Measurements from ENCODE around the gene AK3.

The AK3 gene

DNA sequence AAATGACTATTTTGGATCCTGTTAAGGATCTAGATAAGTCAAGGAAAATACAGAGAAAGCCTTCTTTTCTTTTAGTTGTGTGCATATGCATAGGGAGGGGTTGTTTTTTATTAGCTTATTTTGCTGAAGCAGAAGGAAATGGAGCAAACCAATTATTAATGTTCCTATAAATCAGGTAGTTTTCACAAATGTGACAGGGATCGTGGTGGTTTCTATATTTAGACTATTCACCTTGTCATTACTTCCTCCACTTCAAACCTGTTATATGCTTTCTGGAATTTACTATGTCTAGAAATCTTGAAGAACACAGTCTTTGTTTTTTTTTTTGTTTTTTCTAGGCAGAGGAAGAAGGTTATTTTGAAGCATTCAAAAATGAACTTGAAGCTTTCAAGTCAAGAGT, 39.5 kb downstream of the AK3 start:
- DNase-seq, result no peak

DNA sequence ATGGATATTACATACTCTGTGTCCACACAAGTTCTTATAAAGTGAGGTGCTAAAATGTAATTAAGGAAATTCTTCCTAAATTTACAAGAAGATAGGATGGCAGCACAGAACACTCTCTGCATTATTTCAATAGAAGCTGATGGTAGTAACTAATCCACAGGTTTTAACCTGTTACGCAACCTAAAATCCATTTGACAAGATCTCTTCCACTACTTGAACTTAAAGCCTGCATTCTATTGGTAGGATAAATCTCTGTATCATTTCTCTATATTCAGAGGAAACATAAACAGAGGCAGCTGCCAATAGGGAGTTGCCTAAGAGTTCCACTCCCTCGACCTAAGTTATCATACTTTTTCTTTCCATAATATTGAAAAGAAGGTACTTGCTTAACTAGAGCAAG, 40.1 kb downstream of the AK3 start:
- no peak for DNase-seq

DNA sequence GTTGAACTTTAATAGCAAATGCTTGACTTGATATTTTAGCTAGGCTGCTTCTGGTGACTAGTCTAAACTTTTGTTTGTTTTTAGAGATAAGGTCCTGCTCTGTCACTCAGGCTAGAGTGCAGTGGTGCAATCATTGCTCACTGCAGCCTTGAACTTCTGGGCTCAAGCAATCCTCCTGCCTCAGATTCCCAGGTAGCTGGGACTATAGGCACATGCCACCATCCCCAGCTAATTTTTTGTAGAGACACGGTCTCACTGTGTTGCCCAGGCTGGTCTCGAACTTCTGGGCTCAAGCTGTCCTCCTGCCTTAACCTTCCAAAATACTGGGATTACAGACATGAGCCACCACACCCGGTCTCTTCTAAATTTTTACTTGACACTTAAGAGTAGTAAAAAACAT, 40.9 kb downstream of the AK3 start:
- no peak for DNase-seq

DNA sequence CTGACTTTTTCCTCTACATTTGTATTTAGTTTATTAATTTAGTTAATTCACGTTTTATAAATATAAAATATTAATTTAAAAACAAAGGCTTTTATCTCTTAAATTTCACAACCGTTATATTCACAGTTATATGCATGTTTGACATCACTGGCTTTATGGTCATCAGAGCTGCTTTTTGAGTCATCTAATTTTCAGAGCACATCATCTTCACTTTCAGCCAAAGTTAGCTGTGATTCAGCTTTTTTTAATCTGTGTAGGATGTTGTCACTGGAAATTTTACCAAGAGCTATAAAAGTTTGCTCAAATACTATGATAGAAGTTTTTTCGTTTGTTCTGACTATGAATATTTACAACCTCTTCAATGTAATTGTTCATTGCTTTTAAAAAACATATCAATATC, 49.2 kb downstream of the AK3 start:
- no peak for DNase-seq

DNA sequence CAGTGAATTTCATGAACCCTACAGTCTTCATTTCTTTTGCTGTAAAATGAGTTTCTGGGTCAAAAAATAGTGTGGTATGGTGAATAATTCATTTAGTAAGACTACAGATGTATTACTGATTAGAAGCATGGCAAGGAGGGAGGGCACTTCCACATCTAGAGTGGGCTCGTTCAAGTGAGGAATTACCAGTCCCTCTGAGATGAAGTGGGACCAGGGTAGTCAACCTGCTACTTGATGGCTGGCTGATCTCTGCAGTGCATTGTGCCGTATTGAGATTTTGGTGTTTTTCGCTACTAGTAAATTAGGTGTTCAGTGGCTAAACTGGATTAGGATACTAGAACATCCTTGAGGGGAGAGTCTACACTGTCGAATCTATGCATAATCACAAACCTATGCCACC, 50.9 kb downstream of the AK3 start:
- no peak for DNase-seq

DNA sequence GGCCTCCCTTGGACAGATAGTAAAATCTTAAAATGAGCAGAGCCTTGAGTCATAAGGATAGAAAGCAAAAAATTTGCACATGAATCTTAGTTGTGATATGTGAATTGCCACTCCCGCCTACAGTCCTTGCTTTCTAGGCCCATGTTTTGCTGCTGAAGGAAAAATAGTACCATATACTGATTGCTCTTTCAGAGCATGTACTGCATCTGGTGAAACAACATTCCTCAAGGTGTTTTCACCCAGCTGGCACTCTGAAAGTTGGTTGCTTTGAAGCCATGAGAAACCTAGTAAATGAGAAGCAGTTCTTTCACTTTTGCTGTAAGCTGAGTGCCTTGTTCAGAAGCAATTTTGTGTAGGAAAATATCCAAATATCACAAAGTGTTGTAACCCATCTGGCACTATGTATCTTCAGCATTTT, 51.3 kb downstream of the AK3 start:
- DNase-seq, result no peak

DNA sequence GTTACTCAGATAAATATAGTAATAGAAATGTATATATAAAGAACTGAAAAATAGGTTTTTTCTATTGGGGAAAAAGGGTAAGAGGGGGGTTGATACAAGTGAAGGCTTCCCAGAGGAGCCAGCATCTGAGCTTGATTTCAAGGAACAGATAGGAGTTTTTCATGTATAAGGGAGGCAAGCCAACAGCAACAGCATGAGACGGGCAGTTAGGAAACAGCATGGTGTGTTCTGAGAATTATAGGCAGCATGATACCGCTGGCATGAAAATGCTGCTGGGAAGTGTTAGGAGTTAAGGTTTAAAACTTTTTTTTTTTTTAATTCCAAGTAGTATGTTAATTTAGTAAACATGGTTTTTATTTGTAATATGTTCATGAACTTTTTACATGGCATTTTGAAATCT, 52.0 kb downstream of the AK3 start:
- DNase-seq, result no peak

DNA sequence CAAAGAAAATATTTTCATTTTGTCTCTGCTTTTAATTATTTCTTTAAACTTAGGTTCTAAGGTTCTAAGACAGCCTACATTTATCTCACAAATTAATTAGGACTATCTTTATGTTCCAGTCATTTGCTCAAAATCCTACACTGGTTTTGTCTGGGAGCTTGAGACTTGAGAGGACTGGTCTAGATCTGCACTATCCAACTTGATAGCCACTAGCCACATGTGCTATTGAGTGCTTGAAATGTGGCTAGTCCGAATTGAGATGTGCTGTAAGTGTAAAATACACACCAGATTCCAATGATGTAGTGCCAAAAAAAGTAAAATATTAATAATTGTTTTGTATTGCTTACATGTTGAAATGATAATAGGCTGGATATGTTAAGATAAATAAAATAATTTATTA, 54.4 kb downstream of the AK3 start:
- no peak for DNase-seq

DNA sequence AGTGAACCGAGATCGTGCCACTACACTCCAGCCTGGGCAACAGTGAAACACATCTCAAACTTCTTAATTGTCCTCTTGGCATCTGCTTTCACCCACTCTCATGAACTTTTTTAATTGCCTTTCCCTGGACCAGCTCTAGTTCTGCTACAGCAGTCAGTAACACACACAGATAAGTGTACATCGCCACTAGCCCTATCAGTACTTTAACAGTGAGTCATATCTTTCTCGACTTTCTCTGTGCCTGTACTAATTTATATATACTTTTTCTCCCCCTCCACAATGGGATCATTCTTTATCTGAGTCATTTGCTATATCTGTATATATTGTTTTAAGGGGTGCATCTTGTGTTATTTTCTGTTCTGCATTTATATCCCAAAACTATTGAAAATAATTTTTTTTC, 54.9 kb downstream of the AK3 start:
- DNase-seq, result no peak

DNA sequence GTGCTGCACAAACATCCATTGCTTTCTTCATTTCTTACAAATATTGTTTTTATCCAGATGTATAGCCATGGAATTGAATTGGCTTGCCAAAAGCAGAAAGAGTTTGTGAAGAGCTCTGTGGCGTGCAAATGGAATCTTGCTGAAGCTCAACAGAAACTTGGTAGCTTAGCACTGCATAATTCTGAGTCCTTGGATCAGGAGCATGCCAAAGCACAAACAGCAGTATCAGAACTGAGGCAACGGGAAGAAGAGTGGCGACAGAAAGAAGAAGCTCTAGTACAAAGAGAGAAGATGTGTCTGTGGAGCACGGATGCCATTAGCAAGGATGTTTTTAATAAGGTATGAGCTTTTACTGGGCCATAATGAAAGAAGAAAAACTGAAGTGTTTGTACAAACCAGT, 56.2 kb downstream of the AK3 start:
- DNase-seq, result no peak

DNA sequence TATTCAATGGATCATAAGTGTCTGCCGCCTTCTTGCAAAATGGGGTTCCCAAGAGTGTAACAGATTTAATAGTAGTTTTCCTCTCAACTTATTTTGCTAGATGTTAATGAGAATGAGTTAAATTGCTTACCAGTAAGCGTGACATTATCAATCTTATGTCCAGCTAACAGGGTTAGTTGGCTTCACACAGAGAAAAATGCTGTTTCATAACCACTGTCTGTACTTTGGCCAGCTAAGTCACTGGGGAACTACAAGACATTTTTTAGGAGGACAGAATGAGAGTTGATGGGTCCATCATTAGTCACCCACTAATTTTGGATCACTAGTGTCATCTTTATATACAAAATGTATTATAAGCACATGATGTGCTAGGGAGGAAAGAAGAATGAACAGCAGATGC, 60.3 kb downstream of the AK3 start:
- no peak for DNase-seq

DNA sequence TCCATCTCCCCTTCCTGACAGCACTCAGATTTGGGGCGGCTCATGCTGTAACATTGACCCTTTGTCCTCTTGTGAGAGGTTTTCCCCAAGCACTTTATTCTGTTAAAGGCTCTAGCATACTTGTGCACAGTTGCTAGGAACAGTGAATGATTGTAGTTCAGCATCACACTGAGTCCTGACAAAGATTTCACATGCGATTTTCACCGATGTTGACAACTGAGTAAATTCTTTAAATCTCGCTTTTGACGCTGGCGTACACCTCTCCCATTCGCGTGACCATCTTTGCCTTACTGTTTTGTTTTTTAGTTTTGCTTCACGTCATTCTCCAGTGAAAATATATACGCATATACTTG, 60.9 kb downstream of the AK3 start:
- no peak for DNase-seq

DNA sequence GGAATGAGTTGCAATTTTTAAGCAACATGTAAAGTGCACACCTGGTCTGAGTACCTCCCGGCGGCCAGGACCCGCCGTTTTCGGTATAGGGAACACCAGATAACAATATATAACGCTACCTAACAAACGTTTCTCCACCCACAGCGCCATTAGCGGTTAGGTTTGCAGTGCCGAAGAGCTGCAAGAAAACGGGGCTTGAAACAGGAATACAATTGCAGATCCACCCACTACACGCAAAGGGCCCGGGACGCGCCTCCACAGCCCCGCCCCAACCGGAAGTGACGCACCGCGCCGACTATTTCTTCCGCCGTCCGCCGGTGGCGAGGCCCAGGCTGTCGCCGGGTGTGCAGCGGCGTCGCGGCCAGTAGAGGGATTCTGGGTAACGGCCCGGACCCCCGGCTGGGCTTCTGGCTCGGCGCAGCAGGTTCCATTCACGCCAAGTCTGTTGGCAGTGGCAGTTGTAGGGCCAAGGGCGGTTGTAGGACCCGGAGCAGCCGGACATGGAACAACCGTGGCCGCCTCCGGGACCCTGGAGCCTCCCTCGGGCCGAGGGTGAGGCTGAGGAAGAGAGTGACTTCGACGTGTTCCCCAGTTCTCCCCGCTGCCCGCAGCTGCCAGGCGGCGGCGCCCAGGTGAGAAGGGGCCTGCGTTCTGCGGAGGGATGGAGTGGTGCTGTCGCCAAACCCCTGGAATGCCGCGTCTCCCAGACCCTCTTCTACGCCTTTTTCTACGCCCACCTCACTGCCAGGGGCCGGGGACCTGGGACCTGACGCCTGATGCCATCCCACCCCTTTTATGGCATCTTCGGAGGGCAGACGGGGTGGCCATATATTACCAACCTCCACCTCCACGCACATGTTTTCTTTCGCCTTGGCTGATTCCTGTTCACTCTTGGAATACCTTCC, 61.5 kb downstream of the AK3 start, which contains the start of gene CDC37L1:
Gene CDC37L1, plus strand, starts transcription at position 302 of the 905 bp plus-strand sequence. Its CDS starts 199 bp downstream, at position 501.
- peak; percentile 96 for DNase-seq

DNA sequence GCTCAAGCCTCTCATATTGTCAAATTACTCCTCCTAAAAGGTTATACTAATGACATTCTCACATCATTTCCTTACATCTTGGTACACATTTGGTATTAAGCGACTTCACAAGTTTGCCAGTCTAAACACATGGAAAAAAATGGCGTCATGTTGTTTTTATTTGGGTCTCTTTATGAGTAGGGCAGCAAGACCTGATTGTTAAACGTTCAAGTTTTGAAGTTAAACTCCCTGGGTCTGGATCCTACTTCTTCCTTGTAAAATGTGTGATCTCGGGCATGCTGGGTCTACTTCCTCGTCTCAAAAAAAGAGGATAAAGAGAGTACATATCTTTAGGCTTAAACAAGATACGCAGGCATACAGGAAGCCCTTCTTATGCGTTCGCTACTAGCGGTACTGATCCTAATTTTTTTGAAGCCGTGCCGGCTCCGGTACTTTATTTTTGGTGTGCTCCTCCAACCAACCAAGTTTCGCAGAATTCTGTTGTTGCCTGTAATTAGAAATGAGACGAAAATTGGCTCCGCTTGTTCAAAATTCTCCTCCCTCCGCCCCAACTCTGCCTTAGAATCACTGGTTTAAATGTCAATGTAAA, 62.2 kb downstream of the AK3 start:
- no peak for DNase-seq

DNA sequence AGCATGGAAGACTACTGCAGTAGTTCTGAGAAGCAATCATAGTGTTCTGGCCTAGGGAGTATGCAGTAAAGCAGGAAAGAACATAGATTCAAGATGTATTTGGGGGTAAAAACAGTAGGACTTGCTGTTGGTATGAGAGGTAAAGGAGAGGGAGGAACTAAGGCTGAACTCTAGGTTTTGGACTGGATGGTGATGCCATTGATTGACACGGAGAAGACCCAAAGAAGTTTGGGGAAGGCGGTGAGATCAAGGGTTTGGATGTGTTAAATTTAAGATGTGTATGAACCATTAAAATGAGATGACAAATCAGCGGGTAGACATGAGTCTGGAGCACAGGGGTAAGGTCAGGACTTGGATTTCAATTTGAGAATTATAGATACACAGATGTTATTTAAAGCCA, 63.6 kb downstream of the AK3 start:
- no peak for DNase-seq

DNA sequence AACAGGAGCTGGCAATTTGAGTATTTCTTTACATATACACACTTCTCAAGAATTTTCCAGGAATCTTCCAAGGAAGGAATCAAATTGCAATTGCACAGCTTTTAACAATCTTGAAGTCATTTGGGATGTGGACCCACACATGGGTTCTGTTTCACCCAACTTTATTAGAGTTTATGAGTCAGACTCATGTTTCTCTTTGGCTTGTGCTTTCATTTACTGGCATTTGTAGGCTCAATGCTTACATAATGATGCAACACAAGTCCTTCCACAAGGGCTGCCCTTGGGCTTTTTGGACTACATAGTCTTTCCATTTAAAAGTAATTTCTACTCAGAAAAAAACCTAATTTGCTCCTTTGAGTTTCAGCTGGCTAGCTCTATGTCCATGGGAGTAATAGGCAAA, 66.2 kb downstream of the AK3 start:
- DNase-seq, result no peak

DNA sequence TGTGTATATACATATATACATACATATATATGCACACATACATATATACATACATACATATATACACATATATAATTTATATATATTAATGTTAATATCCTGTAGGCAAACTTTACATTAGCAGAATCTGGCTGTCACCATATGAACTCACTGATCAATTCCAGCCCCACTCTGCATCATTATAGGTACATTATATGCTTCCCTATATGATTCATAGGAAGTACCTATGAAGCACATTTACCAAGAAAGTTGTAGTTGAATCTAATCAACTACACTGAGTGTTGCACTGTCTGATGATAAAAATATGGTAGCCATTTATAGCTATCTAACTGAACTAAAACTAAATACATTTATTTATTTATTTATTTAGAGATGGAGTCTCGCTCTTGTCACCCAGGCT, 69.3 kb downstream of the AK3 start:
- DNase-seq, result no peak

DNA sequence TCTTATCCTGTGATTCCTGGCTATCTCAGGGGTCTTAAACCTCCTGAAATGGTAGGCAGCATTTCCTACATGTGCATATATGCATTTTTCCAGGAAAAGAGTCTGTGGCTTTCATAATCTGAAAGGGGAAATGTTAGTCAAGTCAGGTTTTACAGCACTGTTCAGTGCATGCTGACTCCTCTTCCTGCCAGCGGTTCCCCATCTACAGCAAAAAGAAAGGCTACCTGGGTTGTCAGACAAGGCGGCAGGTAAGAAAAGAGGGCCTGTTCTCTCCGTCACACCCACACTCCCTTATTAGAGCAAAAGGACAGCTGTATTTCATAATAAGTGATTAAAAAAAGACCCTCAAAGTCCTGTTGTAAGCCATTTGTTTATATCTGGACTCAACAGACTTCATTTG, 70.4 kb downstream of the AK3 start:
- no peak for DNase-seq

DNA sequence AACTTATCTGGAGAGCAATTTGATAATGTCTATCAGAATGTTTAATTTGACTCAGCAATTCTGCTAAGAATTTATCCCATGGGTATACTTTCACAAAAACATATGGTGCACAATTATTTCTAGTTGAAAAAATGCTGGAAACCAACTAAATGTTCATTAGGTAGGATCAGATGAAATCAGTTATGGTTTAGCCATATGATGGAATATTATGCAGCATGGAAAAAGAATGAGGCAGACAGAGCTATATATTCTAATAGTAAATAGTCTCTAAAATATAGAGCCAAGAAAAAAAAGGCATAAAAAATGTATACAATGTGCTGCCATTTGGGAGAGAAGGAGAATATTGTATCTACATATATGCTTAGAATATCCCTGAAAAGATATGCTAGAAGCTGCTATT, 71.1 kb downstream of the AK3 start:
- DNase-seq, result no peak

DNA sequence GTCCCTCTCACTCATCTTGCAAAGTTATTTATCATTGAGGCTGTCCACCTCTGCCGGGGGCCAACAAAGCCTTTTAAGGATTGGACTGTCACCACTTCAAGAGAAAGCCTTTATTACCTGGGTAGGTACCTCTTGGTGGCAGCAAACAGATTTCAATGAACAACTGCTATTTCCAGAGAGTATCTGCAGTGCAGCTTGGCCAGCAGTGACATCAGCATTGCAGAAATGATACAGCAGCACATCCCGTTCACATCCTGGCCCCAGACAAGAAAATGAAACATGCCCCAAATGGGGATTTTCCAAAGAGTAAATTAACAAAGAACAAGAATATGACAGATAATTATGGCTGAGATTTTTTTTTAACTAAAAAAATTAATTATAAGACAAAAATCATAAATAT, 72.4 kb downstream of the AK3 start:
- DNase-seq, result no peak

DNA sequence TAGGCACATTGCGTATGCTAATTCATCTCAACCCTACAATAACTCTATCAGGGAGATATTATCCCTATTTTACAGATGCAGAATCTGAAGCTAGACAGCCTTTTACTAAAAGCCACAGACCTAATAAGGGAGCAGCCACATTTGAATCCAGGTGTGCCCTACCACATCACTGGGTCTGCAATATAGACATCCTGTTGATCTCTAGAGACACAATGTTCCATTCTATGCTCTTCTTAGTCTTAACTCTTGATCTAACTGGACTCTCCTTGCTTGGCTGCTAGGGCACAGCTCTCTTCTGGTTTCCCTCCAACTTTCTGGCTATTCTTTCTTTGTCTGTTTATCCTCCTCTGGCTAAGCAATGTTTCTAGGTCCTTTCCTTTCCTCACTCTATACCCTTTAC, 73.3 kb downstream of the AK3 start:
- no peak for DNase-seq

DNA sequence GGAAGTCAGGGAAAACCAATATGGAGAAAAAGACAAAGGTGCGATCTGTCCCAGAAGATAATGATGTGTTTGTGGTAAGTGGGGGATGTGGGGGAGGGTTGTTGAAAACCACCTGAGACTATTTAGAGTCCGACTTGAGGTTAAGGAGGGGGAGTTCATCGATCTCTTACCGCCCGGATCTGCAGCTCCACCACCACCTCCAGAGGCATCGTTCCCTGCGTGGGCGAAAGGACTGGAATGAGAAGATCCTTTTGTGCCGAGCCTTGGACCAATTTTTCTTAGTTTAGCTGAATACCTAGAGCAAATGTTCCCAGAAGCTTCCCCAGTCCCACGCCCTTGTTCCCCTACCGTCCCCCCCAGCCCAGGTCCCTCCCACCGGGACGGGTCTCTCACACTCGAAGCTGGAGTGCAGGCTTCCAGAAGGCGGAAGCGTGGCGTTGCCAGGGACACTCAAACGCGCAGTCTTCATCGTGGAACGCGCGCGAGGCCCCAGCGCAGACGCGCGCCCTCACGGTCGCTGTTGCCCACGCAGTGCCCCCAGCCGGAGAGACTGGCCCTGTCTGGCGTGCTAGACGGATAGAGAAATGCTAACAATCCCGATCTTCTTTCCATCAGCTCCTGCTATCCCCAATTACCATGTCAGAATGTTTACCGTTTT, 74.8 kb downstream of the AK3 start, which contains the start of gene SPATA6L:
Gene SPATA6L, minus strand, starts transcription at position 439 of the 658 bp plus-strand sequence. Its CDS starts 230 bp downstream, at position 209.
- peak; percentile 60 for DNase-seq

DNA sequence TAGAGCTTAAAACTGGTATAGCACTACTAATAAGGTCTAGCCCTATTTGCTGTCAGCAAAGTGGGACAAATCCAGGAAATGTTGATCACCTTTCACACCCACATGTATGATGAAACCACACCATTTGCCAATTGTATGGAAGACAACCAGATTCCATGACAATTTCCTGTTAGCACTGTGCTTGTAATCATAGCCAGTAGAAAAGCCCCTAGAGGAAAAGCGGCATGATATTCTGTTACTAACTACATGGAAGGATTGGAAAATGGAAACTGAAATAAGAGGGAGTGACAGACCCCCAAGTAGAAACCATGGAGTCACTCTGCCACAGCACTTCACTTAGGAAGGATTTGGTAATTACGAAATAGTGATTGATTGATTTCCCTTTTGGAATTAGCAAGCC, 75.6 kb downstream of the AK3 start:
- DNase-seq, result no peak

DNA sequence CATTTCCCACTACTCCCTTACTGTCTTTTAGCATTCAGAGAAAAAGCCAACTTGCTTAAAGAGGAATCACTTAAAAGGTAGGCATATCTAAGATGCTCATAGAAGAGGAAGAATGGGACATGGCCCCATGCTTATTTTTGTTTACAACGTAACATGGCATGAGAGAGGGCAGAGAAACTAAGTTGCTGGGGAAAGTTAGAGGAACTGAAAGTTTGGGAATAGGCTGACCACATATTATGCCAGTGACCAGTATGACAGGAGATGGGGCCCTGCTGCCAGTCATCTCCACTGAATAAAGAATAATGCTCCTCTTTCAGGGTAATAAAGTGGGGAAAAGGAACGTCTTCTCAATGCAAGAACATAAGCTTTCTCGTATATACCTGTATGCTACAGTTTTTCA, 77.0 kb downstream of the AK3 start:
- no peak for DNase-seq
